Ovary (tissue), 9 donors: ENCODE data around the gene SFTPD. TPM values are rescaled to one million over a fixed set of nuclear protein-coding genes. Genes with fewer than 3 reads are reported as not detected.

Experiments
- DNase-seq, 5 donors: peaks; one replicate each; pipeline ENCODE4 v3.0.0-alpha.2; 2019 to 2020
- H3K27ac ChIP-seq, 2 donors: fragments of 200-600 bp; one replicate each; pipeline versions ENCODE4 v1.5.1 to v1.8.0; 2019 to 2022
- H3K27me3 ChIP-seq: fragments of 200-600 bp; one replicate; pipeline ENCODE4 v1.8.0; 2022
- H3K36me3 ChIP-seq: fragments of 200-600 bp; sonication (generic); one replicate; pipeline ENCODE4 v1.5.1; 2019
- H3K4me1 ChIP-seq: one replicate; pipeline ENCODE4 v1.8.1; 2013; ENCODE audit warnings: mild to moderate bottlenecking, moderate library complexity; ENCODE audit not compliant: insufficient read depth
- H3K4me3 ChIP-seq: fragments of 200-600 bp; sonication (generic); one replicate; pipeline ENCODE4 v1.5.1; 2017
- H3K9me3 ChIP-seq, 2 donors: fragments of 200-600 bp in 1 of 2; sonication (generic) in 1 of 2; one replicate each; pipeline versions ENCODE4 v1.5.1 to v1.8.1; 2013 to 2019; ENCODE audit warnings: mild to moderate bottlenecking in 1 of 2, moderate library complexity in 1 of 2
- EP300 ChIP-seq: sonication (generic); formaldehyde crosslinking; IDR thresholded peaks from one replicate; pipeline ENCODE4 v1.6.1; 2017; ENCODE audit warnings: antibody characterized with exemption
- POLR2A ChIP-seq: fragments of 450-650 bp; IDR thresholded peaks from one replicate; pipeline ENCODE4 v1.6.1; 2017; ENCODE audit warnings: antibody characterized with exemption, mild to moderate bottlenecking, moderate library complexity
- WGBS, 3 donors: extraction: QIAGEN DNeasy Blood & Tissue Kit in 1 of 3; methylation state at CpG; one replicate each; pipeline versions ENCODE4 v1.1.5 to v1.1.7; 2013 to 2017; 5-methylcytosine and 5-hydroxymethylcytosine counted together
- intact Hi-C, 4 donors: fragments of 100-400 bp; cut with DNase I; formaldehyde crosslinking; loops; one replicate each; pipeline versions ENCODE4 v1.11.0 to v1.15.1; 2022 to 2023
- polyA plus RNA-seq, 2 donors: library from polyadenylated mRNA; stranded (reverse); fragments of 200-250 nt in 1 of 2; fragments of 350-450 nt in 1 of 2; fragmentation: Illumina TruSeq in 1 of 2; extraction: RNeasy Lipid Tissue Mini Kit (QIAGEN cat#74804) in 1 of 2; gene quantifications; one replicate each; pipeline ENCODE4 v1.2.3, GENCODE V29; 2013 to 2014
- total RNA-seq, 7 donors: library from RNA; depleted of rRNA in 2 of 7; stranded (reverse); fragments of >200 nt in 2 of 7; fragmentation: NEBNext Ultra II Directional in 3 of 7; extraction: Animal tissue kit (Norgen Biotek cat#: 25700) in 3 of 7; gene quantifications; one replicate each; pipeline versions ENCODE4 v1.1.0 to v1.2.4, GENCODE V29; 2016 to 2023
- TF ChIP-seq, protein P1 (sequence below), 3 donors: fragments of 450-650 bp in 2 of 3; fragments of 200-600 bp in 1 of 3; IDR thresholded peaks; one replicate each; pipeline versions ENCODE4 v1.5.1 to v1.8.0; 2016 to 2022; ENCODE audit warnings: antibody characterized with exemption in 3 of 3, mild to moderate bottlenecking in 1 of 3
- donor health status: DM: no; HTN: no; CAD: no; lungs with moderate emphysema.
- donor health status: DM: no; HTN: no; CAD: no.
- donor health status: Bipolar disorder and iron deficiency.
- donor health status: DM: yes; HTN: yes; CAD: no.
- donor health status: DM: no; HTN: no; CAD: no.
- donor health status: DM: yes; HTN: yes; CAD: no.

Gene SFTPD
- total and polyA plus RNA-seq, 9 donors = 0.15 to 2.2 (median 0.30) TPM; not detected in 2

DNA sequence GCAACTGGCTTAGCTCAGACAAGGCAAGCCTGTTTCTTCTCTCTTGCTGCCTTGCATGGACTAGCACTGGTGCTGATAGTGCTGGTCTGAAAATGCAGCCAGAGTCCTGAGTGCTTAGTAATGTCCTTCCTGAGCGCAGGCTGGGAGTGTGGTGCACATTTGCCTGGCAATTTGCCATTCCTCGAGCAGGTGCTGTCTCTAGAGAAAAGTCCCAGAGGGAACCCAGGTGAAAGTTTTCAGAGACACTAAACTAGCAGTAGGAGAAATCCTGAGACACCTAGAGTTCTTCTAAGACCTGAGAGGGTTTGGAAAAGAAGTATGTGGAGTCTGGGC lies 1.9 kb downstream of the SFTPD start:
- Histone ChIP-seq H3K9me3 (no peaks in the 10 kb centered on the region), H3K27ac (no peak overlapping the region), H3K4me3 (no peak overlapping the region), H3K4me1 (no peaks in the 10 kb centered on the region), H3K36me3 (no peaks in the 10 kb centered on the region), H3K27me3 (no peaks in the 10 kb centered on the region)
- intact Hi-C loops = no loop called here
- no peak for DNase-seq
- WGBS, 3 donors = 39 to 51% (median 46%) methylated on average over 2 of the region's 2 CpGs
- TF ChIP-seq EP300 (no peak), POLR2A (no peak)
- TF ChIP-seq, protein P1, sequence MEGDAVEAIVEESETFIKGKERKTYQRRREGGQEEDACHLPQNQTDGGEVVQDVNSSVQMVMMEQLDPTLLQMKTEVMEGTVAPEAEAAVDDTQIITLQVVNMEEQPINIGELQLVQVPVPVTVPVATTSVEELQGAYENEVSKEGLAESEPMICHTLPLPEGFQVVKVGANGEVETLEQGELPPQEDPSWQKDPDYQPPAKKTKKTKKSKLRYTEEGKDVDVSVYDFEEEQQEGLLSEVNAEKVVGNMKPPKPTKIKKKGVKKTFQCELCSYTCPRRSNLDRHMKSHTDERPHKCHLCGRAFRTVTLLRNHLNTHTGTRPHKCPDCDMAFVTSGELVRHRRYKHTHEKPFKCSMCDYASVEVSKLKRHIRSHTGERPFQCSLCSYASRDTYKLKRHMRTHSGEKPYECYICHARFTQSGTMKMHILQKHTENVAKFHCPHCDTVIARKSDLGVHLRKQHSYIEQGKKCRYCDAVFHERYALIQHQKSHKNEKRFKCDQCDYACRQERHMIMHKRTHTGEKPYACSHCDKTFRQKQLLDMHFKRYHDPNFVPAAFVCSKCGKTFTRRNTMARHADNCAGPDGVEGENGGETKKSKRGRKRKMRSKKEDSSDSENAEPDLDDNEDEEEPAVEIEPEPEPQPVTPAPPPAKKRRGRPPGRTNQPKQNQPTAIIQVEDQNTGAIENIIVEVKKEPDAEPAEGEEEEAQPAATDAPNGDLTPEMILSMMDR (IDR thresholded peaks at IDR 0.05) = no peak

DNA sequence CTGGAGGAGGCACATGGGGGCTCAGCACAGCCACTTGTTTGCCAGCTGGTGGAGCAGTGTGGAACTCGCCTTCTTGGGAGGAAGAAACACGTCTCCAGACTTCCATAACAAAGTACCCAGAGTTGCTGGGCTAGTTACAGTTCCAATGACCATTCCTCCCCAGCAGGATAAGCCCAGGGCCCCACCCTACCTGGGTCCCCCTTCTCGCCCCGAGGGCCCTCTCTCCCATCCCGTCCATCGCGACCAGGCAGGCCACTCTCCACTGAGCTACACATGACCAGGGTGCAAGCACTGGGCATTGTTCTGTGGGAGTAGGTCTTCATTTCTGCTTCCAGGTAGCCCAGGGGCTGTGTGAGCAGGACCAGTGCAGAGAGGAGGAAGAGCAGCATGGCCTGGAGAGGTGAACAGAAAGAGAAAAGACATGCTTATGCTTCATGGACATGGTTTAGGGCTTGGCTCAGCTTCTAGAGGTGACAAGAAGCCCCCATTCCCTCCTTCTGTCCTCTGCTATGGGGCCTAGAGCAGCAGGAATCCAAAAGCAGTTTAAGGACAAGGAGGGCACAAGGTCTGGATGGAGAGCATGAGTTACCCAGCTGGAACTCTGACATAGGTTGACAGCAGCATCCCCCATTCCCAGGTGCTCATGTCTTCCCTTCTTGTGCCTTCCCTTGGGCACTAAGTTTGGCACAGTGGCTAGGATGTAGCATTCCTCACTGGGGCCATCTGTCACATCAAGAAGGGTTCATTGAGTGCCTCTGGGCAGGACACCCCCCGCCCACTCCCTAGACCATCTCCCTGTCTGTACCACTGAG lies 2.4 kb downstream of the SFTPD start:
- no peaks in the 10 kb centered on the region for H3K27me3 ChIP-seq
- DNase-seq = no peak
- no peak overlapping the region for H3K4me3 ChIP-seq
- no peak overlapping the region for H3K27ac ChIP-seq
- TF ChIP-seq, protein P1 (IDR thresholded peaks at IDR 0.05) = no peak
- TF ChIP-seq POLR2A = no peak
- no peak for TF ChIP-seq EP300
- H3K9me3 ChIP-seq = no peaks in the 10 kb centered on the region
- intact Hi-C loops = no loop called here
- H3K4me1 ChIP-seq = no peaks in the 10 kb centered on the region
- WGBS, 3 donors = 70 to 80% (median 73%) methylated on average over 8 of the region's 8 CpGs
- H3K36me3 ChIP-seq = no peaks in the 10 kb centered on the region

DNA sequence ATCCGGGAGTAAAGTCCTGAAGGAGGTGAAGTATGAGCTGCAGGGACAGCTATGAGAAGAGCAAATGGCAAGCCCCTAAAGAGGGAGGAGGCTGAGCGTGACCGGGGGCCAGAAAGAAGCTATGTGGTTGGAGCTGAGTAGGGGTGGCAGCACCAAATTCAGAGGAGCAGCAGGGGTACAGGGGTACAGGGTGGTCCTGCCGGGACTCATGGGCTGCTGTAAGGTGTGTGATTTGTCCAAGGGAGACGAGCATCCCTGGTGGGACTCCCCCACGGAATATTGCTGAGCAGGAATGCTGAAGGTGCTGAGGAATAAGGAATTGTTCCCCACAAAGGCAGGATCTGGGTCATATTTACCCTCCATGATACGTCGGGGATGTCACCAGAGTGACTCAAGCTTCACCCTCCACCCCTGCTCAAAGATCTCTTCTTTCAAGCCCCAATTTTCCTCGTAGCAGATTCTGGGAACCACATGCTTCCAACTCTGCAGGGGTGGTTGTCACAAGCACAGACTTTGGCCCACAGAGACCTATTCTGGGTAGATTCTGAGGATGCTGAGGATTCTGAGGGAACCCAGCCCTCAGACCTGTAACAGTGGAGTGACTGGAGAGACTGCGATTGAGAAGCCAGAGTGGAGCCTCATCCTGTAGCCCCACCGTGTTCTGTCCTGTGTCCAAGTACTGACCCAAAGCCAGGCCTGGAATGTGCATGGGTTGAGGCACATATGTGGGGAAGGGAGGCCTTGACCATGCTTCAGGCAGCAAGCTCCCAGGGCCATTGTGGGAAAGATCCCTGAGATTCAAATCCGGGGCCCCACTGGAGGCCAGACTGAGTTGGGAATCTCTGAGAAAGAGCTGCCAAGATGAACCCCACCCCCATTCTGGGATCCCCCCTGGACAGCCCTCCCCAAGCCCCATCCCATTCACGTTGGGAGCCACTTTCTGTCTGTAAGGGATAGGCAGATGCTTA lies 4.2 kb downstream of the SFTPD start:
- 72 to 81% (median 80%) methylated on average over 13 of the region's 13 CpGs for WGBS, 3 donors
- intact Hi-C loops = no loop called here
- H3K27me3 ChIP-seq = no peaks in the 10 kb centered on the region
- no peak for TF ChIP-seq EP300
- TF ChIP-seq POLR2A = no peak
- TF ChIP-seq, protein P1 (IDR thresholded peaks at IDR 0.05) = no peak
- no peaks in the 10 kb centered on the region for H3K36me3 ChIP-seq
- no peak overlapping the region for H3K4me3 ChIP-seq
- no peaks in the 10 kb centered on the region for H3K9me3 ChIP-seq
- no peak for DNase-seq
- H3K27ac ChIP-seq = no peak overlapping the region
- H3K4me1 ChIP-seq = no peaks in the 10 kb centered on the region

DNA sequence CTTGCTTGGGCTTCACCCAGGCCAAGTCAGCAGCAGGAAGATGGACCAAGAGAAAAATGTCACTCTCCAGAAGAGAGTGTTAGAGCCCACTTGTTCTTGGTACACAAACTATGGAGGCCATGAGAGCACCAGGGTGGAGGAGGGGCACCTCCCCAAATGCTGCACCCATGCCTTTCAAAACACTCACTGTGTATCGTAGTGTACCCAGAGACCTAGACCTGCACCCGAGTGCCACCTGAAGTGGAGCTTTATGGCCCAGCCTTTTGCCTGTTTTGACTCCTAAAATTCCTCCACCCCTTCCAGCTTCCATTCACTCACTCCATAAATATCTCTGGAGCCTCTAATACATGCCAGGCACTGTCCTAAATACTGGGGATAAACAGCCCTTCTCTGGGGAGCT lies 5.0 kb downstream of the SFTPD start:
- no peaks in the 10 kb centered on the region for H3K9me3 ChIP-seq
- H3K27ac ChIP-seq = no peak overlapping the region
- 65 to 87% (median 71%) methylated on average over 2 of the region's 2 CpGs for WGBS, 3 donors
- no peaks in the 10 kb centered on the region for H3K4me1 ChIP-seq
- H3K4me3 ChIP-seq = no peak overlapping the region
- no peaks in the 10 kb centered on the region for H3K27me3 ChIP-seq
- H3K36me3 ChIP-seq = no peaks in the 10 kb centered on the region
- intact Hi-C loops = no loop called here
- DNase-seq = no peak
- TF ChIP-seq, protein P1 (IDR thresholded peaks at IDR 0.05) = no peak
- TF ChIP-seq EP300 = no peak
- TF ChIP-seq POLR2A = no peak
